Measurements from ENCODE around the gene DIS3.

The DIS3 gene

GRCh38 chr13:72716776-72717175 lies 64.9 kb downstream of the DIS3 start:
- no peak overlapping the region for H3K4me3 ChIP-seq (ENCODE audit: low read depth, low read length)
- TF ChIP-seq CTCF (IDR thresholded peaks at IDR 0.05; ENCODE audit: low read depth, low read length): no peak
- in situ Hi-C loops (cut with HindIII; ENCODE audit: low sequenced_read_pairs): no loop called here
- no peak for DNase-seq (ENCODE audit: low read depth, low spot score)

All from astrocyte of the spinal cord (primary cell).